A673 (cell line): Measurements from ENCODE around the gene FABP3. TPM values are rescaled to one million over a fixed set of nuclear protein-coding genes. Genes with fewer than 3 reads are reported as not detected.

Source experiments
- BruUV-seq: library from RNA; stranded (reverse); fragments of 400-500 nt; replicated peaks from 2 replicates; lab custom pipeline; 2021; lab: Mats Ljungman, UMichigan
- CTCF ChIA-PET: fragments of 300-600 bp; sonication (Branson Sonifier 250); formaldehyde crosslinking; loops from one replicate; lab custom pipeline; 2022; ENCODE audit warnings: antibody characterized with exemption; lab: Charles Lee
- POLR2A ChIA-PET: fragments of 300-600 bp; sonication (Branson Sonifier 250); formaldehyde crosslinking; loops from one replicate; lab custom pipeline; 2022; ENCODE audit warnings: antibody characterized with exemption; ENCODE audit not compliant: low non-redundant PET; lab: Charles Lee
- DNase-seq: peaks from one replicate; pipeline ENCODE4 v3.0.0-alpha.2; 2015; ENCODE audit warnings: low spot score
- H3K27ac ChIP-seq: fragments of 200-600 bp; sonication (generic); 2 replicates; pipeline ENCODE4 v1.5.1; 2016; ENCODE audit warnings: mixed run types, low read depth, mild to moderate bottlenecking, mixed read lengths, antibody characterized with exemption, low read length; ENCODE audit not compliant: poor library complexity, severe bottlenecking
- H3K27me3 ChIP-seq: fragments of 200-600 bp; sonication (generic); replicated peaks from 2 replicates; pipeline ENCODE4 v1.6.1; 2017; ENCODE audit warnings: mixed run types, low read depth, mild to moderate bottlenecking, mixed read lengths, antibody characterized with exemption, low read length; ENCODE audit not compliant: insufficient read depth, poor library complexity
- H3K36me3 ChIP-seq: fragments of 200-600 bp; sonication (generic); 2 replicates; pipeline ENCODE4 v1.6.1; 2016; ENCODE audit warnings: mixed run types, mild to moderate bottlenecking, mixed read lengths, antibody characterized with exemption, low read length; ENCODE audit not compliant: insufficient read depth, poor library complexity, severe bottlenecking
- H3K4me1 ChIP-seq: fragments of 200-600 bp; sonication (generic); 2 replicates; pipeline ENCODE4 v1.6.1; 2017; ENCODE audit warnings: mixed run types, mild to moderate bottlenecking, mixed read lengths, antibody characterized with exemption, low read length; ENCODE audit not compliant: insufficient read depth, poor library complexity, severe bottlenecking
- H3K4me3 ChIP-seq: fragments of 200-600 bp; sonication (generic); 2 replicates; pipeline ENCODE4 v1.5.1; 2016; ENCODE audit warnings: low read depth, mixed run types, mild to moderate bottlenecking, mixed read lengths, low read length; ENCODE audit not compliant: poor library complexity, severe bottlenecking
- H3K9me3 ChIP-seq: fragments of 200-600 bp; sonication (generic); 2 replicates; pipeline ENCODE4 v1.6.1; 2016; ENCODE audit warnings: mixed run types, low read depth, mild to moderate bottlenecking, mixed read lengths, antibody characterized with exemption, low read length; ENCODE audit not compliant: poor library complexity, severe bottlenecking
- EZH2 ChIP-seq: fragments of 200-600 bp; sonication (generic); IDR thresholded peaks from 2 replicates; pipeline ENCODE4 v1.6.1; 2017; ENCODE audit warnings: borderline replicate concordance, low read depth, mild to moderate bottlenecking, mixed read lengths, antibody characterized with exemption, low read length; ENCODE audit not compliant: poor library complexity, severe bottlenecking
- intact Hi-C: fragments of 100-400 bp; cut with micrococcal nuclease; formaldehyde crosslinking; loops from one replicate; pipeline ENCODE4 v1.10.0; 2022; ENCODE audit not compliant: unreplicated experiment
- total RNA-seq: library from RNA; stranded (reverse); gene quantifications from 2 replicates; pipeline ENCODE4 v1.2.3, GENCODE V29; 2021
- TF ChIP-seq, protein P1 (sequence below): fragments of 300-800, 200-600 bp; sonication (generic); conservative IDR thresholded peaks from 2 replicates; pipeline ENCODE4 v1.5.1; 2017; ENCODE audit warnings: low read depth, mild to moderate bottlenecking, antibody characterized with exemption, low read length, moderate library complexity, mixed read lengths

The FABP3 gene
- total RNA-seq, 1 experiment from 2014 or later, result not detected

DNA sequence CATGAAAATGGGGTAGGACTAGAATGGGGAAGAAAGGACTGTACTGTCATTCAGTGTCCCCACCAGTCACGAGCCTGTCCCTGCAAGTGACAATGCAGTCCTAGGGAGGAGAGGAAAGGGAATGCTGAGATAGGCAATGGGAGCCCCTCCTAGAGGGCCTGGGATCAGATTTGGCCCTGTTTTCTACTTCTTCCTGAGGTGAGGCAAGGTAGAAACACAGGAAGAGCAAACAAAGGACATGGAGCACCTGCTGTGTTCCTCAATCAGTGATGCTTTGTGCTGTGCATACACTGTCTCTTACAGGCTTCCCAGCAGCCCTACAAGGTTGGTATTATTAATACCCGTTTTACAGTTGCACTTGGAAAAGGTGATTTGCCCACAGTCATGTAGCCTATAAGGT lies 6.1 kb downstream of the FABP3 start:
- Histone ChIP-seq H3K4me1 (no peaks in the 10 kb centered on the region), H3K27me3 (no peaks in the 10 kb centered on the region), H3K4me3 (no peak overlapping the region), H3K36me3 (peaks cover 7% of the 10 kb centered on the region), H3K27ac (no peak overlapping the region), H3K9me3 (no peaks in the 10 kb centered on the region)
- ChIA-PET POLR2A (no interaction called here), CTCF (no interaction called here)
- no TSS peak for BruUV-seq
- TF ChIP-seq, protein P1, sequence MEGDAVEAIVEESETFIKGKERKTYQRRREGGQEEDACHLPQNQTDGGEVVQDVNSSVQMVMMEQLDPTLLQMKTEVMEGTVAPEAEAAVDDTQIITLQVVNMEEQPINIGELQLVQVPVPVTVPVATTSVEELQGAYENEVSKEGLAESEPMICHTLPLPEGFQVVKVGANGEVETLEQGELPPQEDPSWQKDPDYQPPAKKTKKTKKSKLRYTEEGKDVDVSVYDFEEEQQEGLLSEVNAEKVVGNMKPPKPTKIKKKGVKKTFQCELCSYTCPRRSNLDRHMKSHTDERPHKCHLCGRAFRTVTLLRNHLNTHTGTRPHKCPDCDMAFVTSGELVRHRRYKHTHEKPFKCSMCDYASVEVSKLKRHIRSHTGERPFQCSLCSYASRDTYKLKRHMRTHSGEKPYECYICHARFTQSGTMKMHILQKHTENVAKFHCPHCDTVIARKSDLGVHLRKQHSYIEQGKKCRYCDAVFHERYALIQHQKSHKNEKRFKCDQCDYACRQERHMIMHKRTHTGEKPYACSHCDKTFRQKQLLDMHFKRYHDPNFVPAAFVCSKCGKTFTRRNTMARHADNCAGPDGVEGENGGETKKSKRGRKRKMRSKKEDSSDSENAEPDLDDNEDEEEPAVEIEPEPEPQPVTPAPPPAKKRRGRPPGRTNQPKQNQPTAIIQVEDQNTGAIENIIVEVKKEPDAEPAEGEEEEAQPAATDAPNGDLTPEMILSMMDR, result no peak
- TF ChIP-seq EZH2, result no peak
- DNase-seq, result no peak
- intact Hi-C loops, result no loop called here

DNA sequence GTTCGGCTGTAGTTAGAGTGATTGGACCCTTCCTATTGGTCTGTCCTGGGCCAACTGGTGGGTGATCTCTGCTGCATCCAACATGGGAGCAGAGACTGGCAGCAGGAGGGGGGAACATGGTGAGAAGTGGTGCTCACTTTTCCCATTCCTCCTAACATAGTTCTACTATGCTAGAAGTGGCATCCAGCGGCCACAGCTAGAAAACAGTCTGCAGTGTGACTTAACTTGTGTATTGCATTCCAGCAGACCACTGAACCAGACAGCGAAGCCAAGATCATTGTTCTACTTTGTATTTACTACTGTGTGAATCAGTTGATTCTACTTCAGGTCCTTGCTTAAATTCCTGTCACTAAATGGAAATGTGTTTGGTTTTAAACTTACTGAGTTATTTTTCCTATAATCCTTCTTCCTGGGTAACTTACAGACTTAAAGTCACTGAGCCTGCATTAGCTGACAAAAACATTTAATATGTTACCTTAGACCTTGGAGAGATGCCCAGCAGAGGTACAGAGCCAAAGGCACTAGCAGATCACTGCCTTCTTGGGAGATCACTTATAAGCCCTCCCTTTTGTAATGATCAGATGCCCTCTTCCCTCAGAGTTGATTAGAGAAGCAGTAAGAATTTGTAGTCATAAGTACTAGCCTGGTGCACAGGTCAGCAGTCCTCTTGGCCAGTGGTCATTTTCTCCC lies 8.2 kb downstream of the FABP3 start:
- DNase-seq, result no peak
- no peaks in the 10 kb centered on the region for H3K27me3 ChIP-seq
- H3K9me3 ChIP-seq, result no peaks in the 10 kb centered on the region
- intact Hi-C loops, result no loop called here
- H3K4me3 ChIP-seq, result no peak overlapping the region
- CTCF ChIA-PET, result no interaction called here
- no peaks in the 10 kb centered on the region for H3K4me1 ChIP-seq
- TF ChIP-seq, protein P1, result no peak
- no peak for TF ChIP-seq EZH2
- H3K36me3 ChIP-seq, result peaks cover 7% of the 10 kb centered on the region
- BruUV-seq, result TSS peak; percentile 86
- H3K27ac ChIP-seq, result no peak overlapping the region
- POLR2A ChIA-PET, result no interaction called here

DNA sequence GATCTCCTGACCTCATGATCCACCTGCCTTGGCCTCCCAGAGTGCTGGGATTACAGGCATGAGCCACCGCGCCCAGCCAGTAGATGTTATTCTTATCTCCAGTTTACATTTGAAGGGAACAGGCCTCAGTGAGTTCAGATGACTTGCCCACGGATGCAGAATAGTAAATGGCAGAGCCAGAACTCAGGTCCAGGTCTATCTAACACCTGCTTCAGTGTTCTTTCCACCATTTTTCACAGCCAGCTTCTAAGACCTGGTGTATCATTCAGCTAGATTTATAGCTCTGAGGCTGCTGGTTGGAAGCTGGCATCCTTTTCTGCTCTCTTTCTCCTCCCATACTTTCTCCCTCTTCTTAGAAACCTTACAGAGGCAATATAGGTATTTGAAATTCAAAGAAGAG lies 10.8 kb downstream of the FABP3 start:
- no peaks in the 10 kb centered on the region for H3K27me3 ChIP-seq
- no TSS peak for BruUV-seq
- H3K27ac ChIP-seq, result no peak overlapping the region
- no peak for TF ChIP-seq EZH2
- TF ChIP-seq, protein P1, result no peak
- DNase-seq, result no peak
- CTCF ChIA-PET, result no interaction called here
- POLR2A ChIA-PET, result no interaction called here
- peaks cover 7% of the 10 kb centered on the region for H3K36me3 ChIP-seq
- no peaks in the 10 kb centered on the region for H3K9me3 ChIP-seq
- no peaks in the 10 kb centered on the region for H3K4me1 ChIP-seq
- intact Hi-C loops, result no loop called here
- no peak overlapping the region for H3K4me3 ChIP-seq
